GM12892 (cell line): Measurements from ENCODE around the gene TEX38.

Experiments
- DNase-seq: peaks from one replicate; pipeline ENCODE4 v3.0.0; 2011; ENCODE audit not compliant: insufficient read length
- FAIRE-seq: peaks from 2 replicates; lab custom pipeline; 2011; peaks lifted over from hg19 to GRCh38; lab: Jason Lieb, UNC
- POLR2A ChIP-seq: IDR thresholded peaks from 2 replicates; pipeline ENCODE4 v1.6.1; 2011; ENCODE audit warnings: low read depth, low read length, control low read depth
- POLR2AphosphoS5 ChIP-seq: IDR thresholded peaks from 2 replicates; pipeline ENCODE4 v1.6.1; 2011; ENCODE audit warnings: low read depth, low read length, control low read depth
- TAF1 ChIP-seq: IDR thresholded peaks from 2 replicates; pipeline ENCODE4 v1.6.1; 2011; ENCODE audit warnings: low read depth, mild to moderate bottlenecking, control low read depth, low read length, borderline replicate concordance

The TEX38 gene

GRCh38 chr1:46679789-46680573, 8.3 kb downstream of the TEX38 start:
- TF ChIP-seq POLR2A (no peak), TAF1 (no peak), POLR2AphosphoS5 (no peak)
- no peak for DNase-seq
- FAIRE-seq = no peak

GRCh38 chr1:46681333-46682034, 9.8 kb downstream of the TEX38 start:
- DNase-seq (no peak), FAIRE-seq (no peak)
- TF ChIP-seq POLR2AphosphoS5 (no peak), TAF1 (no peak)

- DNase-seq = no peak
- TF ChIP-seq POLR2AphosphoS5 = no peak
- no peak for FAIRE-seq
Observed at GRCh38 chr1:46682064-46682463, 10.4 kb downstream of the TEX38 start.

- DNase-seq (no peak), FAIRE-seq (no peak)
- TF ChIP-seq TAF1 (no peak), POLR2AphosphoS5 (no peak), POLR2A (no peak)
Observed at GRCh38 chr1:46684670-46685069, 13.0 kb downstream of the TEX38 start.

GRCh38 chr1:46686255-46686654, 14.6 kb downstream of the TEX38 start:
- TF ChIP-seq POLR2A (no peak), TAF1 (no peak), POLR2AphosphoS5 (no peak)
- FAIRE-seq (no peak), DNase-seq (no peak)

GRCh38 chr1:46687093-46687659, 15.5 kb downstream of the TEX38 start:
- no peak for FAIRE-seq
- no peak for DNase-seq
- TF ChIP-seq POLR2AphosphoS5 = no peak
- no peak for TF ChIP-seq TAF1
- TF ChIP-seq POLR2A = no peak

GRCh38 chr1:46687921-46688509, 16.4 kb downstream of the TEX38 start:
- TF ChIP-seq TAF1 (no peak), POLR2A (no peak), POLR2AphosphoS5 (no peak)
- FAIRE-seq (no peak), DNase-seq (no peak)

- TF ChIP-seq TAF1 (no peak), POLR2AphosphoS5 (no peak), POLR2A (no peak)
- DNase-seq (no peak), FAIRE-seq (no peak)
Observed at GRCh38 chr1:46689356-46689755, 17.7 kb downstream of the TEX38 start.

GRCh38 chr1:46689897-46690296, 18.2 kb downstream of the TEX38 start:
- FAIRE-seq = no peak
- TF ChIP-seq TAF1 = no peak
- no peak for TF ChIP-seq POLR2AphosphoS5
- TF ChIP-seq POLR2A = no peak
- no peak for DNase-seq

- TF ChIP-seq POLR2A (no peak), TAF1 (no peak), POLR2AphosphoS5 (no peak)
- FAIRE-seq = no peak
- DNase-seq = no peak
Observed at GRCh38 chr1:46690931-46691421, 19.3 kb downstream of the TEX38 start.

GRCh38 chr1:46691997-46692790, 20.5 kb downstream of the TEX38 start:
- no peak for TF ChIP-seq POLR2A
- TF ChIP-seq TAF1 = no peak
- TF ChIP-seq POLR2AphosphoS5 = no peak
- DNase-seq = no peak
- no peak for FAIRE-seq
